Measurements from ENCODE around the gene EIF5A. TPM values are rescaled to one million over a fixed set of nuclear protein-coding genes. Genes with fewer than 3 reads are reported as not detected.

The EIF5A gene
- polyA plus RNA-seq, 4 donors: 297 to 355 (median 333) TPM

DNA sequence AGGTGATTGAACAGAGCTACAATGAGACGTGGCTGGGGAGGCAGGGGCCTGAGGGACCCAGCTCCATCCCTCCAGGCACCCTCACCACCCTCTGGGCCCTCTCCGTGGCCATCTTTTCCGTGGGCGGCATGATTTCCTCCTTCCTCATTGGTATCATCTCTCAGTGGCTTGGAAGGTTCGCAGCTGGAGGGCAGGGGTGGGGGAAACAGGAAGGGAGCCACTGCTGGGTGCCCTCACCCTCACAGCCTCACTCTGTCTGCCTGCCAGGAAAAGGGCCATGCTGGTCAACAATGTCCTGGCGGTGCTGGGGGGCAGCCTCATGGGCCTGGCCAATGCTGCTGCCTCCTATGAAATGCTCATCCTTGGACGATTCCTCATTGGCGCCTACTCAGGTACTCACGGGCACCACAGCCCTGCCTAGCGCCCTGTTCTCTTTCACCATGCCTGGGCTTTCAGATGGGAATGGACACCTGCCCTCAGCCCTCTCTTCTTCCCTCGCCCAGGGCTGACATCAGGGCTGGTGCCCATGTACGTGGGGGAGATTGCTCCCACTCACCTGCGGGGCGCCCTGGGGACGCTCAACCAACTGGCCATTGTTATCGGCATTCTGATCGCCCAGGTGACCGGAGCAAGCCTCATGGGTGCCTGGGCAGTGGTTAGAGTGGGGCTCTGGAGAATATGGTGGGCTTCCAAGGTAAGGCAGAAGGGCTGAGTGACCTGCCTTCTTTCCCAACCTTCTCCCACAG is 23.8 kb upstream of the EIF5A start:
- DNase-seq (ENCODE audit: low read depth in 4 of 4, low spot score in 3 of 4): no peak

DNA sequence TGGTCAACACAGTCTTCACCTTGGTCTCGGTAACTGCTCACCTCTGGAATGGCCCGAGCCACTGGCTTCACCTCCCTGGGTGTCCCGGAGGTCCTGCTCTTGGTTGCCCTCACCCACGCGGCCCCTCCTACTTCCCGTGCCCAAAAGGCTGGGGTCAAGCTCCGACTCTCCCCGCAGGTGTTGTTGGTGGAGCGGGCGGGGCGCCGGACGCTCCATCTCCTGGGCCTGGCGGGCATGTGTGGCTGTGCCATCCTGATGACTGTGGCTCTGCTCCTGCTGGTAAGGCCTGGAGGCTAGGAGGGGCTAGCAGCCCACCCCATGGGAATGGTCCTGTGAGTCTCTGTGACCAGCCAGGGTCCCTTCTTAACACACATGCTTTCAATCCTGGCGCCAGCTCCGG is 22.5 kb upstream of the EIF5A start:
- DNase-seq (ENCODE audit: low read depth in 4 of 4, low spot score in 3 of 4): no peak

DNA sequence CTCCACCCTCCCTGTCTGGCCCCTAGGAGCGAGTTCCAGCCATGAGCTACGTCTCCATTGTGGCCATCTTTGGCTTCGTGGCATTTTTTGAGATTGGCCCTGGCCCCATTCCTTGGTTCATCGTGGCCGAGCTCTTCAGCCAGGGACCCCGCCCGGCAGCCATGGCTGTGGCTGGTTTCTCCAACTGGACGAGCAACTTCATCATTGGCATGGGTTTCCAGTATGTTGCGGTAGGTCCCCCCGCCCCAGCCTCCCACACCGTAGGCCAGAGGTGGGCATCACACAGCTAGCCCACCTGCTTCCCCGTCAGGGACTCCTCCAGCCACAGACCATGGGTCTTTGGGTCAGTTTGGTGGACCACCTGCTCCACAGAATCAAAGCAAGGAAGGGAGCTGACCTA is 21.7 kb upstream of the EIF5A start:
- DNase-seq (ENCODE audit: low read depth in 4 of 4, low spot score in 3 of 4): no peak

DNA sequence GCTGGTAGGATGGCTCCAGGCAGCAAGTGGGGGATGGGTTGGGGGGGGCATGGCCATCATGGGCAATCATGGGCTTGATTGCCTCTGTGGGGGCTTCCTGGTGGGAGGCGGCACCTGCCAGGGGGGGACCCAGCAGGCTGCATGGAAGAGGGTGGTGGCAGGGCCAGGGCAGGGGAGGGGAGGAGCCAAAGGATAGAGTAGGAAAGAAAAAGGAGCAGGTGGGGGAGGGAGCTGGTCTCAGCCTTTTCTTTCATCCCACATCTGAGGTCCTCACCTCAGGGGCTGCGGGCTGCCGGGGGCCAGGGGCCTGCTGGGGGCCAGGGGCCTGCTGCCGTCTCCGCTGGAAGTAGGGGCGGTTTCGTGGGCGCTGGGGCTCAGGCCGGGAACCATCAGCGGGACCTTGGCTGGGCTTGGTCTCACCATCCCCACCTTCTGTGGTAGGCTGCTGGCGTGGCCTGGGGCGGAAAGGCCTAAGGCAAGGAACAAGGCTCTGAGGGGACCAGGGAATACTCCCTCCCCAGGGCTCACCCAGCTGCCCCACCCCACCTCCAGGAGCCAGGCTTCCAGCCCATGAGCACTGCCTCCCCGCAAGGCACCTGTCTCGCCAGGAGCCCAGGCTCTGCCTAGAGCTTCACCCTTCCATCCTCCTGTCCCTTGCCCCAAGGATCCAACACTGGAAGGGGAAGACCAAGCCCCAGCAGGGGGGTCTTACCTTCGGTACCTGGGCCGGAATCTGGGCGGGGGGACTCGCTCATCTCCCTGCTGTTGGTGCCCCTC is 18.0 kb upstream of the EIF5A start:
- DNase-seq (ENCODE audit: low read depth in 4 of 4, low spot score in 3 of 4): no peak

DNA sequence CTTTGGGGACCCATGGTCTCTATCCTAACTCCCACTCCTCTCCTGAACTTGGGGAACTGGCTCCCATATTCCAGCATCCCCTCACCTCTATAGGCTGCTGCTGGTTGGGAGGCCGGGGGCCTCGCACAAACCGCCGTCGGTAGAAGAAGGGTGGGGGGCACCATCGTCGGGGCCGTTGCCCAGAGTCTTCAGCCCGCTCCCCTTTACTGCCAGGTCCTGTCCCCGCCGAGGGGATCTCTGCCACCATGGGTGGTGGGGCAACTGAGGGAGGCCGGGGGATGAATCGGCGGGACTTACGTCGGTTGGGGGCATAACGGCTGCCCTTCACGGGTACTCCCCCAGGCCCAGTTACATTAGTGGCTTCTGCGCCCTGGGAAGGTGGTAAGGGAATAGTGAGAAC is 17.3 kb upstream of the EIF5A start:
- DNase-seq (ENCODE audit: low read depth in 4 of 4, low spot score in 3 of 4): no peak

DNA sequence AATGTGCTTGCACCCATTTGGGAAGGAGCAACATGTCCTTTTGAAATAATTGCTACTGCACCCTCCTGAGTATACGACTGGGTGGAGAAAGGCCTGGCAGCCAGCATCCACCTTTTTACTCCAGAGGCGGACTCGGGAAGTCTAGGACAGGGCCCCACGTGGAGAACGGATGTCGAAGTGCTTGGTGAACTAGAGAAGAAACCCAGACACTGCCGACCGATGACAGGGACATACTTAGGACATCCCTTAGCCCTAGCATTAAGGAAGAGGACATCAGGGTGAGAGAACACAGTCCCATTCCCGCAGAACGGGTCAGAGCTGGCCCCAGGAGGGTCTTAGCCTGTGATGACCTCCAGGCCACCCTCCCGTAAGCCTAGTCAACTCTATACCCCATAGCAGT is 16.7 kb upstream of the EIF5A start:
- no peak for DNase-seq (ENCODE audit: low read depth in 4 of 4, low spot score in 3 of 4)

DNA sequence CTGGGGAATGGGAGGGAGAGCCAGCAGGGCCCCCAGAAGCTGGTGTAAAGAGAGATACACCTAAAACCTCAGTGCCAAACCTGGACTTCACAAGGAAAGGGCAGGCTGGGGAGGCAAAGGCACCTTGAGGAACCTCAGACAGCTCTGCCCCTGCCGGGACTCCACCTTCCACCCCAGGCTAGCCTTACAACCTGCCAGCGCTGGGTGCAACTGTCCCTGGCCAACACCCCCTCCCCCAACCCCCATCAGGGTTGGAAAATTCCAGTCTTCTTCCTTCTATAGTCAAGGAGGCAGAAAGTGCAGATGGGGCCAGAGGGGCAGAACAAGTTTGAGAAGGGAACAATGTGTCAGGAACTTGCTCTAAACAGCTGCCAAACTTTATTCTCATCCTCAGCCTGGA is 15.2 kb upstream of the EIF5A start:
- no peak for DNase-seq (ENCODE audit: low read depth in 4 of 4, low spot score in 3 of 4)

DNA sequence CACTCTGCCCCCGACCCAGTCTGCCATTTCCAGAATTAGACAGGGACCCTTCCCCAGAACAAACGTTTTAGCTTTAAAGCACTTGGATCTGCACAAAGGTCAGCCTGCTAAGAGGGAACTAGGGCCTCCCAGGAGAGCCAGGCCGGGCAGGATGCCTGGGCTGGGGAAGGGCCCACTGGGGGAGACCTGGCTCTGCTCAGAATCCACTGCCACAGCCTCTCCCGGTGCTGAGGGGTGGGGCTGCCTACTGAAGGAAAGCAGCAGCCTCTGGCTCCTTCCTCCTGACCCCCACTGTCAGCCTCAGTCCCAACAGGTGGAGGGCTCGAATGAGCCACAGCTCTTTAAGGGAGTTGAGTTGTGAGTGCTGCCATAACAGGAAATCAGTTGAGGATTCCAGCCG is 14.7 kb upstream of the EIF5A start:
- DNase-seq (ENCODE audit: low read depth in 4 of 4, low spot score in 3 of 4): no peak

DNA sequence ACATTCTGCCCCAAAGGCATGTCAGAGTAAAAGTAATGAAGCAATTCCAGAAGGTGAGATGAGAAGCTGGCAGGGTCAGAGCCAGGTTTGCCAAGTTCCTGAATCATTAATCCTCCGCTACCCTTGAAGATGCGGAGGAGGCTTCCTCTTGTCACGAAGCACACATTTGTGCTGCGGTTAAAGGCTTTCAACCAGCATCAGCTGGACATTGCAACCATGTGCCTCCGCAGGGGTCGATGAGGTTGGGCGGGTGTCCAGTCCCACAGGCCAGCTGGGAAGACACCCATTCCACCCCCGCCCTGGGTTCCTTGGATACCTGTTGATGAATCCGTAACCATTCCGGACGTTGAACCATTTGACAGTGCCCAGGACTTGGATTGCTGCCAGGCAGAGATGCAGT is 14.3 kb upstream of the EIF5A start:
- DNase-seq (ENCODE audit: low read depth in 4 of 4, low spot score in 3 of 4): no peak

DNA sequence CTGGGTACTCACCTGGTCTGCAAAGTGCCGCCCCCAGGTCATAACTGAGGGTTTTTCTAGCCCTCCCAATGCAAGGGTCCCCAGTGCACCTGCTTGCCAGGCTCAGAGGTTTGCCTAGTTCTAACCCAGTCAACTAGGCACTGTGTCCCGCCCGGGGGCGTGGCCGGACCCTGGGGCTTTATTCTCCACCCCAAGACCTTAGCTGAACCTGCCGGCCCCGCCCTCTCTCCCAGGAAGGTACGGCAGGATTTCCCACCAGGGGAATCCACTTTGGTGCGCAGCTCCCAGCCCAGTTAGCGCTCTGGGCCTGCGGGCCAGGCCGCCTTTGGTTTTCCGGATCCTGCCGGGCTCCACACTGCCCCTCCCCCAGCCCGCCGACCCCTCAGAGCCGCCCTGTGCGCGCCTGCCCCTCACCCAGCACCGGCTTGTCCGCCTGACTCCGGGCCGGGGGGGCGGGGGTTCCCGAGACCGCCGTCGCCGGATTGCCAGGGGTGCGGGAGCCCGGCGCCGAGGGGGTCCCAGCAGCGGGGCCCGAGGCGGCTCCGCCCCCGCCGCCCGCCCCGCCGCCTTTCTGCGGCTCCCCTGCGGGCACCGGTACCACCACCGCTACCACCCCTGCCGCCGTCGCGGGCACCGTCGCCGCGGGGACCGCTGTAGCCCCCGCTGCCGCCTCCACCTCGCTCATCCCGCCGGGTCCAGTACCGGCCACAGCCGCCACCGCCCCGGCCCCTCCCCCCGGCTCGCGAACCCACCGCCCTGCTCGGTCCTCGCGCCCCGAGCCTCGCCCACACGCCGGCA is 13.4 kb upstream of the EIF5A start:
- no peak for DNase-seq (ENCODE audit: low read depth in 4 of 4, low spot score in 3 of 4)

DNA sequence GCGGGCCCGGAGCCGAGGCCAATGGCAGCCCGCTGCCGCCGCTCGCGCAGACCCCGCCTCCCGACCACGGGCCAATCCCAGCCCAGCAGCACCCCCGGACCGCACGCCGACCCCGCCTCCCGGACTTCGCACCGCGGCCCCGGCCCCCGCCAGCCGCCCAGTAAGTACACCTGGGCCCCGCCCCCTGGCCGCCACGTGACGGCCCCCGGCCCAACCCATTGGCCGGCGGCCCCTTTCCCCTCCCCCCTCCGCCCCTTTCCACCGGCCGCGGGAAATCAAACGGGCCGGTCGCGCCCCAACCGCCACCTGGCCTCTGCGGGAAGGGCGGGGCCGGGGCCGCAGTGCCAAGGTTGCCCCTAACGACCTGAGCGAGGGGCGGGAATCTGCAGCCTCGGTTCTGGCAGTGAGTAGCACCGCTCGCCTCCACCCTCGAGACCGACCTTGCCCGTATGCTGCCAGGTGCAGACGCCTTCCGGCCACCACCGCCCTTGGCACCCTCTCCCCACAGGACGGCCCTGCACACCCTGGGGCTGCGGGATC is 12.7 kb upstream of the EIF5A start, which contains the start of gene YBX2:
YBX2 (minus strand) TSS at position 26 of the 540 bp plus-strand sequence. CDS start 139 bp downstream, outside the sequence.
- no peak for DNase-seq (ENCODE audit: low read depth in 4 of 4, low spot score in 3 of 4)

DNA sequence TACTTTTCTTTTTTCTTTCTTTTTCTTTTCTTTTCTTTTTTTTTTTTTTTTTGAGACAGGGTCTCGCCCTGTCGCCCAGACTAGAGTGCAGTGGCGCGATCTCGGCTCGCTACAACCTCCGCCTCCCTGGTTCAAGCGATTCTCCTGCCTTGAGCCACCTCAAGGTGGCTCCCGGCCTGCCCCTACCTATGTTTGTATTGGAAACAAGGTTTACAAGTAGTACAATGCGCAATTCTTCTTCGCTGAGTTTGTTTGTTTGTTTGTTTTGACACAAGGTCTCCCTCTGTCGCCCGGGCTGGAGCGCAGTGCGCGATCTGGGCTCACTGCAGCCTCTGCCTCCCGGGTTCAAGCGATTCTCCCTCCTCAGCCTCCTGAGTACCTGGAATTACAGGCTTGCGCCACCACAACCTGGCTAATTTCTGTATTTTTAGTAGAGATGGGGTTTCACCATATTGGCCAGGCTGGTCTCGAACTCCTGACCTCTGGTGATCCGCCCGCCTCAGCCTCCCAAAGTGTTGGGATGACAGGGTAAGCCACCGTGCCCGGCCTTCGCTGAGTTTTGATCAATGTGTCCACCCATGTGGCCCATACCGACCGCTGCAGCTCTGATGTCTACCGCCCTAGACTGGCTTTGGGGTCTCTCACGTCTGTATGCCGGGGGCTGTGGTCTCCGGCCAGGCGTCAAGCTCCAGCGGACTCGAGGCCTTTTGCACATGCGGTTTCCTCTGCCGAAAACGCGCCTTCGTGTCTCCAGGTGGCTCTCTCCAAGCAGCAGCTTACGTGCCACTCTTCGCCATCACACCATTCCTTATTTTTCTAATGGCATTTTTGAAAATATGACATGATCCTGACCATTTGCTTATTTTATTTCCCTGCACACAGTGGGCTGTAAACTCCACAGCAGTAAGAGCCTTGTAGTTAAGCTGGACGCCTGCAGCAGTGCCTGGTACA is 11.9 kb upstream of the EIF5A start:
- no peak for DNase-seq (ENCODE audit: low read depth in 4 of 4, low spot score in 3 of 4)

DNA sequence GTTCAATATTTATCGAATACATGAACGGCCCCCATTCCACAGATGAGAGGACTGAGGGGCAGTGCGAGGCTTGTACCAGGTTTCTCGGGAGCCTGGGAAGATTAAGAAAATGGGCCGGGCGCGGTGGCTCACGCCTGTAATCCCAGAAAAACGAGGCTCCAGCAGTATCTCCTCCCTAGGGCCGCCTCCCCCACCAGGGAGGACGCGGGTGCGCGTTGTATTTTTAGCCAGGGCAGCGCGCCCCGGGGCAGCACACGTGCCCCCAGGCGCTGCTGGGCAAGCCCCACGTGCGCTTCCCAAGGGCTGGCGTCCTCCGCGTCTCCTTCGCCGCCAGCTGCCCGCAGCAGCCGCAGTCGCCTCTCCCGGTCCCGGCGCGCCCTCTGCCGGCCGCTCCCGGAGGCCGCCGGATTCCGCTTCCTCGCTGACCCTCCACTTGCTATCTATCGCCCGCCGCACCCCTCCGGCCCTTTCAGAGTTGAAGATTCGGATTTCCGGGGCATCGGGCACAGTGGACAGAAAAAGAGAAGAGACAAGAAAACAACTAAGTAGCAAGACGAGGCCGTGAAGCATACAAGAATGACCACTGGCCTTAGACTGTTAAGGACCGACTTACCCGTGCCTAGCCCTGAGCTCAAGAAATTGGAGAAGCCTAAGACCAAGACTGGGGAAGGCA is 11.1 kb upstream of the EIF5A start:
- peak in 1 of 4 donors; percentile 72 for DNase-seq (ENCODE audit: low read depth in 4 of 4, low spot score in 3 of 4)

DNA sequence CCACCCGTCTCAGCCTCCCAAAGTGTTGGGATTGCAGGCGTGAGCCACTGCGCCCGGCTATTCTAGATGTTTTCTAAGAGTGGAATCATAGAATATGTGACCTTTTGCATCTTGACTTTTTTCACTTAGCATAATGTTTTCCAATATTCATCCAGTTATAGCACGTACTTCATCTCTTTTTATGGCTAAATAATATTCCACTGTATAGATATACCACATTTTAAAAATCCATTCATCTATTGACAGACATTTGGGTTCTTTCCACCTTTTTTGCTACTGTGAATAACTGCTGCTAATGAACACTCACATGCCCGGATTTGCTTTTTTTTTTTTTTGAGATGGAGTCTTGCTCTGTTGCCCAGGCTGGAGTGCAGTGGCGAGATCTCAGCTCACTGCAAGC is 3.2 kb upstream of the EIF5A start:
- DNase-seq (ENCODE audit: low read depth in 4 of 4, low spot score in 3 of 4): no peak

DNA sequence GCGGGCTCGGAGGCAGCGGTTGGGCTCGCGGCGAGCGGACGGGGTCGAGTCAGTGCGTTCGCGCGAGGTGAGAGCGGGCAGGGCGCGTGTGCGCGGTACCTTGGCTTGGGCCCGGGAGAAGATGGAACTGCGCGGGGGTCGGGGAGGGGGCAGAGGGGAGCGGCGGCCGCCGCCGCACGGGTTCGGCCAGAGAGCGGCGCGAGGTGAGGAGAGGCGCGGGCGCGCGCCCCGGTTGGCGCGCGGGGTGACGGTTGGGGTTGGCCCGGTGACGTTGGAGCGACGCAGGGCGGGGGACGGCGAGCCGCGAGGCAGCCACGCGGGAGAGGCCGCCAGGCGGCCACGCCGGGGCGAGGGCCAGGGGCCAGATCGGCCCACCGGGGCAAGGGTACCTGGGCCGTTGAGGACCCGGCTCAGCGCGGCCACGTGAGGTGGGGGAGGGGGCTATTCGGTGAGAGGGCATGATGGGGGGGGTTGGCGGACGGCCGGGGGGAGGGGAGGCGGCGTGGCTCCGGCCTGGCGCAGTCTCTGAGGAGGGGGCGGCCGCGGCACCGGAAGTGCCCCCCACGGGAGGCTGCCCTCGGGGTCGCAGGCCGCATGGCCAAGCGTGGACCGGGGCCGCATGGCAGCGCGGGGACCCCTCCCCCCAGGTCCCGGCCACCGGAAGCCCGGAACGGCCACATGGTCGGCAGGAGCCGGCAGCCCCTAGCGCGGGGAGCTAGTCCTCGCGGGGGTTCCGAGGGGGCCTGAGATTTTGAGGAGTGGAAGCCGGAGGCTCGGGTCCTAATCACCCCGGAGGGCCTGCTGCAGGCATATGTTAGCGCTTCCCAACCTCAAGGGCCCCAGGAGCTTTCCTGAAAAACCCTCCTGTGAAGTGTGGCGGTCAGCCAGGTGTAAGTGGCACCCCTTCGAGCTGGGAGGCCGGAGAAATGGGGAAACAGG is 527 bp downstream of the EIF5A start:
- DNase-seq (ENCODE audit: low read depth in 4 of 4, low spot score in 3 of 4): no peak

DNA sequence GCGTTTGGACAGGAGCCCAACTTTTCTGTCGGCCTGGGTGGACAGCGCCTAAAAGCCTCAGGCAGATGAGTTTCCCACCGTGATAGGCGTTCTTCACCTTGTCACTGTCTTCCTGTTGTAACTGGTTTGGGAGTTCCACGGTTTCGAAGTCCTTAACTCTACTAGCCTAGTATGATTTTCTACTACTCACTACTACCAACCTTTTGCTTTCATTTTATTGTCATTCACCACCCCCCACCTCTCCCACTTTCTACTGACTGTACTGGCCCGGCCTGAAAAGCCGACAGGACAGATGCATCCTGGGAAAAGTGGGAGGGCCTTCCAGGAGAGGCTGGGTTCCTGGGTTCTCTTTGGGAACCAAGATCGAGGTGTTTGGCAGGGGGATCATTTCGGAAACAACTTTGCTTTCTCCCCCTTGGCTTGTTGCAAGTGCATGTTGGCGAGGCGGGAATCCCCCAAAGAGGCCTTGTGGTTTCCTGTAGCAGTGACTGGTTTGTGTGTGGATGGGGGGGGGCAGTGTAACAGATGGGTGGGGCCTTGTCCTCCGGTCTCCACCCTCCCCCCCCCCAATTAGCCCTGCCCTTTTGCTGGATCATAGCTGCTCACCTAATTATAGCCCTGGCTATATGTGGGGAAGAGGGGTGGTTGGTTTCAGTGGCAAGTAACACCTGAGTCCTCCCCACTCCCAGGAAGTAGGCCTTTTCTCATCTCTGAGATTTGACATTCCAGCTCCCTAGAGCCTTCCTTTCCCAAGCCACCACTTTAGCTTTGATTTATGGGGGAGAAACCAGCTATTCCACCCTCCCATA is 1.4 kb downstream of the EIF5A start:
- DNase-seq (ENCODE audit: low read depth in 4 of 4, low spot score in 3 of 4): no peak

DNA sequence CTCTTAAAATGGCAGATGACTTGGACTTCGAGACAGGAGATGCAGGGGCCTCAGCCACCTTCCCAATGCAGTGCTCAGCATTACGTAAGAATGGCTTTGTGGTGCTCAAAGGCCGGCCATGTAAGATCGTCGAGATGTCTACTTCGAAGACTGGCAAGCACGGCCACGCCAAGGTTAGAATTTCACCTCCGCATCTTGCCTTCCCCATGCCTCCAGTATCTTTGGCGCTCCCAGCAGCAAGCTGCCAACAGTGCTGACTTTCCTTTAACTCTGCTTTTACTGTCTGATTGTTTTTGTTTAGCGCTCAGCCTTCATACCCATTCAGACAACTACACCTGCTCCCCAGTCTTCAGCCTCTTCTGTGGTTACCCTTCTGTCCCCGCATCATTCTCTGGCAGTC is 2.2 kb downstream of the EIF5A start:
- no peak for DNase-seq (ENCODE audit: low read depth in 4 of 4, low spot score in 3 of 4)
